A549 (cell line): ENCODE data around the gene ASPG. TPM values are rescaled to one million over a fixed set of nuclear protein-coding genes. Genes with fewer than 3 reads are reported as not detected.

Source experiments
- ATAC-seq, 2 experiments: fragments of 200-7000 bp in 1 of 2; fragments of >200 bp in 1 of 2; cut with Nextera tagmentation in 1 of 2; cut with Tn5 transposase in 1 of 2; 3 replicates each; pipeline versions ENCODE4 v1.8.0 to v1.9.1; 2018 to 2020; ENCODE audit warnings: mild to moderate bottlenecking in 1 of 2, moderate library complexity in 1 of 2
- CTCF ChIA-PET: fragments of 300-600 bp; sonication (Branson Sonifier 250); formaldehyde crosslinking; extraction: SDS; loops from one replicate; lab custom pipeline; 2021; ENCODE audit warnings: antibody characterized with exemption, inconsistent platforms; lab: Yijun Ruan, JAX
- POLR2A ChIA-PET: fragments of 350-600 bp; formaldehyde crosslinking; extraction: SDS; loops from one replicate; lab custom pipeline; 2021; ENCODE audit warnings: antibody characterized with exemption, inconsistent platforms; lab: Yijun Ruan, JAX
- DNase-seq, 2 experiments: peaks; one replicate each; pipeline versions ENCODE4 v3.0.0 to v3.0.0-alpha.2; 2011 to 2016; ENCODE audit warnings: low read depth in 1 of 2, low spot score in 1 of 2
- FAIRE-seq: peaks from 2 replicates; lab custom pipeline; 2011; peaks lifted over from hg19 to GRCh38; lab: Jason Lieb, UNC
- H3K27ac ChIP-seq, 2 experiments: fragments of >200 bp; sonication (Bioruptor Twin); formaldehyde crosslinking; 3 replicates each; pipeline ENCODE4 v1.5.1; 2016 to 2017
- H3K4me1 ChIP-seq: fragments of >200 bp; sonication (Bioruptor Twin); formaldehyde crosslinking; 3 replicates; pipeline ENCODE4 v1.6.1; 2016
- H3K4me2 ChIP-seq: fragments of >200 bp; sonication (Bioruptor Twin); formaldehyde crosslinking; 3 replicates; pipeline ENCODE4 v1.6.1; 2016
- H3K4me3 ChIP-seq: fragments of >200 bp; sonication (Bioruptor Twin); formaldehyde crosslinking; 3 replicates; pipeline ENCODE4 v1.5.1; 2016
- H3K9me3 ChIP-seq: fragments of >200 bp; sonication (Bioruptor Twin); formaldehyde crosslinking; 3 replicates; pipeline ENCODE4 v1.6.1; 2016
- BHLHE40 ChIP-seq: IDR thresholded peaks from 2 replicates; pipeline ENCODE4 v1.6.1; 2012; ENCODE audit warnings: low read depth, low read length, inconsistent platforms
- CEBPB ChIP-seq, 2 experiments: fragments of >200 bp in 1 of 2; sonication (Bioruptor Twin) in 1 of 2; formaldehyde crosslinking in 1 of 2; IDR thresholded peaks; 2 replicates each; pipeline ENCODE4 v1.6.1; 2012 to 2016
- CHD4 ChIP-seq: fragments of 200-600 bp; sonication (generic); IDR thresholded peaks from 2 replicates; pipeline ENCODE4 v1.6.1; 2016; ENCODE audit warnings: antibody characterized with exemption, mild to moderate bottlenecking, borderline replicate concordance
- EHF ChIP-seq: fragments of 250-450 bp; sonication (Bioruptor Pico); IDR thresholded peaks from 2 replicates; pipeline ENCODE4 v1.5.0; 2020; ENCODE audit warnings: mild to moderate bottlenecking
- FOSL2 ChIP-seq, 2 experiments: fragments of 450-650 bp in 1 of 2; fragments of >200 bp in 1 of 2; sonication (Bioruptor Twin) in 1 of 2; formaldehyde crosslinking; IDR thresholded peaks; 2 replicates each; pipeline versions ENCODE4 v1.5.0 to v1.6.1; 2016 to 2020; ENCODE audit warnings: mild to moderate bottlenecking in 1 of 2, moderate library complexity in 1 of 2
- FOXS1 ChIP-seq: fragments of 250-450 bp; sonication (Bioruptor Pico); IDR thresholded peaks from 2 replicates; pipeline ENCODE4 v1.5.0; 2020; ENCODE audit warnings: mild to moderate bottlenecking, moderate library complexity
- HDAC2 ChIP-seq: fragments of 200-600 bp; sonication (generic); IDR thresholded peaks from 2 replicates; pipeline ENCODE4 v1.6.1; 2016
- PHF8 ChIP-seq: fragments of 200-600 bp; sonication (generic); IDR thresholded peaks from 2 replicates; pipeline ENCODE4 v1.6.1; 2016; ENCODE audit warnings: low read depth, mild to moderate bottlenecking, antibody characterized with exemption, moderate library complexity, borderline replicate concordance
- POLR2A ChIP-seq: IDR thresholded peaks from 2 replicates; pipeline ENCODE4 v1.6.1; 2012; ENCODE audit warnings: mild to moderate bottlenecking, low read length
- RNF2 ChIP-seq: fragments of 200-600 bp; sonication (generic); IDR thresholded peaks from 2 replicates; pipeline ENCODE4 v1.6.1; 2016; ENCODE audit warnings: low read depth, mild to moderate bottlenecking, antibody characterized with exemption, moderate library complexity, borderline replicate concordance
- ZC3H11A ChIP-seq: fragments of 450-650 bp; IDR thresholded peaks from 2 replicates; pipeline ENCODE4 v1.6.1; 2014; ENCODE audit warnings: antibody characterized with exemption, mild to moderate bottlenecking
- ZFP36 ChIP-seq: fragments of 450-650 bp; IDR thresholded peaks from 2 replicates; pipeline ENCODE4 v1.6.1; 2014; ENCODE audit warnings: borderline replicate concordance; ENCODE audit not compliant: partially characterized antibody
- WGBS: methylation state at CpG from one replicate; pipeline ENCODE4 v1.1.6; 2017; ENCODE audit errors: missing lambda C conversion rate; 5-methylcytosine and 5-hydroxymethylcytosine counted together
- polyA plus RNA-seq, 4 experiments: library from polyadenylated mRNA; depleted of rRNA in 3 of 4; stranded (reverse); fragments of >200 nt; fragmentation: RNase III in 1 of 4; extraction: RNeasy Plus Mini Kit Qiagen cat#74134 plus additional on column Dnase treatment in 1 of 4; gene quantifications; 2 replicates in 3 of 4; 3 replicates in 1 of 4; pipeline ENCODE4 v1.2.3, GENCODE V29; 2011 to 2017
- TF ChIP-seq, protein P1 (sequence below): IDR thresholded peaks from 2 replicates; pipeline ENCODE4 v1.6.1; 2012
- TF ChIP-seq, protein P2 (sequence below): fragments of >200 bp; sonication (Bioruptor Twin); formaldehyde crosslinking; IDR thresholded peaks from 2 replicates; pipeline ENCODE4 v1.6.1; 2016
- TF ChIP-seq, protein P3 (sequence below): fragments of 450-650 bp; IDR thresholded peaks from 2 replicates; pipeline ENCODE4 v1.6.1; 2014; ENCODE audit warnings: antibody characterized with exemption
- TF ChIP-seq, protein P4 (sequence below): fragments of 250-450 bp; sonication (Bioruptor Pico); IDR thresholded peaks from 2 replicates; pipeline ENCODE4 v1.5.0; 2021; ENCODE audit warnings: mild to moderate bottlenecking, moderate library complexity, borderline replicate concordance
- TF ChIP-seq, protein P5 (sequence below): fragments of 200-600 bp; sonication (generic); IDR thresholded peaks from 2 replicates; pipeline ENCODE4 v1.6.1; 2016; ENCODE audit warnings: antibody characterized with exemption, mild to moderate bottlenecking, moderate library complexity
- TF ChIP-seq, protein P6 (sequence below): fragments of 250-450 bp; sonication (Bioruptor Pico); IDR thresholded peaks from 2 replicates; pipeline ENCODE4 v1.5.0; 2020; ENCODE audit warnings: low read depth, mild to moderate bottlenecking, moderate library complexity

Gene ASPG
- polyA plus RNA-seq, 2 of the 4 experiments (the other 2 are of a cell fraction), result not detected

DNA sequence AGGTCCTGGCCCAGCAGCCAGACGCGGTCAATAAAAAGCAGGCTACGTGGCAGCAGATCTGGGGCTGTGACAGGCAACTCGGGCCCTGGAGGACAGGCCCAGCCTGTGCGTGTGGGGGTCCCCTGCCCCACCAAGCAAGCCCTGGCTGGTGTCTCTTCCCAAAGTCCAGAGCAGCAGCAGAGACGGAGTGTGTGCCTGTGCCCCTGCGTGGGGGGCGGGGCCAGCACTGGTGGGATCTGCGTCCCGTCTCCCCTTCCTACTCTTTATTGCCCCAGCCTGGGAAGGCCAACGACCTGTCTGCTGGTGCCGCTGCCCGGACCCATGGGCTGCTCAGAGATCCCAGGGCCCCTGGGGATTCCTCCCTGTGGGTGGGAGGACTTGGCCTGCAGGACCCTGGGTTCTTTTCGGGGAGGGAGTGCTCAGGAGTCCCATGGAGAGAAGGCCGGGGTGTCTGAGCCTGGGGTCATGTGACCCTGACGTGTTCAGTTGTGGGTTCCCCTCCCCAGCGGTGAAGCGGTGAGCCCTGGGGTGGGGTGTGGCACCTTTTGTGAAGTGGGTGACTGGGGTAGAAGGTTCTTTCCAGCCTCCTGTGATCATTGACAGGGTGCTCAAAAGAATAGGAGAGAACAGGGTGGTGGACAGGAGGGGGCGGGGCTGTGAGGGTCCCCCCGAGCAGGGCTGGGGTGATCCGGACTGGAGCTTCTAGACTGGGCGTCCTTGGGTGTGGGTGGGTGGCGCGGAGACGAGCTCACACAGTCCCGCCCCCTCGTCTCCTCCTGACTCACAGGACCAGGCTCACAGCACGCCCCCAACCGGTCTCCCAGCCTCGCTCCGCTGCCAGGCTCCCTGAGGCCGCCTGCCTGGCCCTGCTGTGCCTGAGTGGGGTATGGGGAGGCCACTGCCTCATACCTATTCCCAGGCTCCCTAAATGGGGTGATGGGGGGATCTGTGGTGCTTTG is 22.4 kb downstream of the ASPG start:
- ChIA-PET CTCF (interaction anchor here (0.8 to 1.5 kb wide), 3 partner anchors 12 to 457 kb away, joined by 3 read pairs; no protein-coding TSS in a partner anchor), POLR2A (no interaction called here)
- H3K4me2 ChIP-seq, result no peak overlapping the region
- H3K9me3 ChIP-seq, result no peaks in the 10 kb centered on the region
- DNase-seq, result no peak
- FAIRE-seq, result no peak
- ATAC-seq, result peak in 1 of 2 experiments; percentile 28; a peak in 3 of 6 replicates
- TF ChIP-seq ZFP36 (no peak), FOXS1 (CRISPR knock-in tag) (no peak), FOSL2 (IDR thresholded peaks at IDR 0.05) (no peak), FOSL2 (CRISPR knock-in tag; IDR thresholded peaks at IDR 0.05) (no peak)
- H3K4me3 ChIP-seq, result no peak overlapping the region
- no peaks in the 10 kb centered on the region for H3K4me1 ChIP-seq
- 64% methylated on average over 30 of the region's 32 CpGs for WGBS
- H3K27ac ChIP-seq, result no peak overlapping the region

DNA sequence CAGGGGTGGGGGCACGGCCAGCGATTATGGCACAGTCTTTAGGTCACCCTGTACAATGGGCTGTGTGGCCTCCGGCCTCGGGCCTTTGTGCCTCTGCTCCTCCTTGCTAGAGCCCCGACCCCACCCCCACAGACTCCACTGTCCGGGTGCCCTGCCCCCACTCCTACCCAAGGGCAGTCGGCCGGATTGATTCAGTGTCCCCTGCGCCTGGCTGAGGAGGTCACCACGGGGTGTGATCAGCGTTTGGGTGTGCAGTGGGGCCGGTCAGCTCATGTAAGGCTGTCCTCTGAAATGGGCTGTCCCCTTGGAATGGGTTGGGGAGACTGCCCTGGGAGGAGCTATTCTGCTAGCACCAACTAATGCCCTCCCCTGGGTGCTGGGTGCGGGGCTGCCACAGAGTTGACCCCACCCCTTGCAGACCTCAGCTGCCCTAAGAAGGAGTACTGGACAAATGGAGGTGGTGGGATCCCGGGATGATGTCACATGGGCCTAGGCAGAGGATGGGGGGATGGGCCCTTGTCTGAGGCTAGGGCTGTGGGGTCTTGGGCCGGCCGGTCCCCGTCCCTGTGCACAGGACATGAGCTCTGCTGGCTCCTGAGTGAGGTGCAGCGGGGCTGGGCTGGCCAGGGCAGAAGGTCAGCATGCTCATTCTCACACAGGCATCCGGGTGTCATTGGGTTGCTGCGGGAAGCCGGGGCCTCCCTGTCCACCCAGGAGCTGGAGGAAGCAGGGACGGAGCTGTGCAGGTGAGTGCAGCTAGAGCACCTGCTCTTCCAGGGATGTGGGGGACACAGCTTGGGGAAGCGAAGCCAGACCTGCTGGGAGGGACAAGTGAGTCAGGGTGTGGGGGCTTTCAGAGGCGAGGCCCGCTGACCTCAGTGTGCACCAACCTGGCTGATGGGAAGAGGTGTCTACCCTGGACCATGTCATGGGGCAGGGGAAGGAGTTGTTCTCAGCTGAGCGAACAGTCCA is 23.4 kb downstream of the ASPG start:
- DNase-seq (no peak), FAIRE-seq (no peak), ATAC-seq (no peak)
- Histone ChIP-seq H3K4me2 (no peak overlapping the region), H3K4me1 (no peaks in the 10 kb centered on the region), H3K9me3 (no peaks in the 10 kb centered on the region), H3K27ac (no peak overlapping the region), H3K4me3 (no peak overlapping the region)
- ChIA-PET CTCF (interaction anchor here (0.6 to 1.5 kb wide), 7 partner anchors 13 to 456 kb away, joined by 3 to 8 read pairs (median 3); no protein-coding TSS in a partner anchor), POLR2A (no interaction called here)
- no peak for TF ChIP-seq ZFP36
- TF ChIP-seq CEBPB (IDR thresholded peaks at IDR 0.05), result no peak
- TF ChIP-seq BHLHE40, result no peak
- no peak for TF ChIP-seq PHF8
- TF ChIP-seq, protein P1, sequence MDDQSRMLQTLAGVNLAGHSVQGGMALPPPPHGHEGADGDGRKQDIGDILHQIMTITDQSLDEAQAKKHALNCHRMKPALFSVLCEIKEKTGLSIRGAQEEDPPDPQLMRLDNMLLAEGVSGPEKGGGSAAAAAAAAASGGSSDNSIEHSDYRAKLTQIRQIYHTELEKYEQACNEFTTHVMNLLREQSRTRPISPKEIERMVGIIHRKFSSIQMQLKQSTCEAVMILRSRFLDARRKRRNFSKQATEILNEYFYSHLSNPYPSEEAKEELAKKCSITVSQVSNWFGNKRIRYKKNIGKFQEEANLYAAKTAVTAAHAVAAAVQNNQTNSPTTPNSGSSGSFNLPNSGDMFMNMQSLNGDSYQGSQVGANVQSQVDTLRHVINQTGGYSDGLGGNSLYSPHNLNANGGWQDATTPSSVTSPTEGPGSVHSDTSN, result no peak
- TF ChIP-seq, protein P2, sequence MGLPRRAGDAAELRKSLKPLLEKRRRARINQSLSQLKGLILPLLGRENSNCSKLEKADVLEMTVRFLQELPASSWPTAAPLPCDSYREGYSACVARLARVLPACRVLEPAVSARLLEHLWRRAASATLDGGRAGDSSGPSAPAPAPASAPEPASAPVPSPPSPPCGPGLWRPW, result no peak
- no peak for TF ChIP-seq POLR2A
- no peak for TF ChIP-seq CHD4
- no peak for TF ChIP-seq EHF
- TF ChIP-seq HDAC2, result no peak
- no peak for TF ChIP-seq RNF2
- TF ChIP-seq, protein P3, sequence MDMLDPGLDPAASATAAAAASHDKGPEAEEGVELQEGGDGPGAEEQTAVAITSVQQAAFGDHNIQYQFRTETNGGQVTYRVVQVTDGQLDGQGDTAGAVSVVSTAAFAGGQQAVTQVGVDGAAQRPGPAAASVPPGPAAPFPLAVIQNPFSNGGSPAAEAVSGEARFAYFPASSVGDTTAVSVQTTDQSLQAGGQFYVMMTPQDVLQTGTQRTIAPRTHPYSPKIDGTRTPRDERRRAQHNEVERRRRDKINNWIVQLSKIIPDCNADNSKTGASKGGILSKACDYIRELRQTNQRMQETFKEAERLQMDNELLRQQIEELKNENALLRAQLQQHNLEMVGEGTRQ, result no peak
- TF ChIP-seq, protein P4, sequence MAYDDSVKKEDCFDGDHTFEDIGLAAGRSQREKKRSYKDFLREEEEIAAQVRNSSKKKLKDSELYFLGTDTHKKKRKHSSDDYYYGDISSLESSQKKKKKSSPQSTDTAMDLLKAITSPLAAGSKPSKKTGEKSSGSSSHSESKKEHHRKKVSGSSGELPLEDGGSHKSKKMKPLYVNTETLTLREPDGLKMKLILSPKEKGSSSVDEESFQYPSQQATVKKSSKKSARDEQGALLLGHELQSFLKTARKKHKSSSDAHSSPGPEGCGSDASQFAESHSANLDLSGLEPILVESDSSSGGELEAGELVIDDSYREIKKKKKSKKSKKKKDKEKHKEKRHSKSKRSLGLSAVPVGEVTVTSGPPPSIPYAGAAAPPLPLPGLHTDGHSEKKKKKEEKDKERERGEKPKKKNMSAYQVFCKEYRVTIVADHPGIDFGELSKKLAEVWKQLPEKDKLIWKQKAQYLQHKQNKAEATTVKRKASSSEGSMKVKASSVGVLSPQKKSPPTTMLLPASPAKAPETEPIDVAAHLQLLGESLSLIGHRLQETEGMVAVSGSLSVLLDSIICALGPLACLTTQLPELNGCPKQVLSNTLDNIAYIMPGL (CRISPR knock-in tag), result no peak
- TF ChIP-seq, protein P5, sequence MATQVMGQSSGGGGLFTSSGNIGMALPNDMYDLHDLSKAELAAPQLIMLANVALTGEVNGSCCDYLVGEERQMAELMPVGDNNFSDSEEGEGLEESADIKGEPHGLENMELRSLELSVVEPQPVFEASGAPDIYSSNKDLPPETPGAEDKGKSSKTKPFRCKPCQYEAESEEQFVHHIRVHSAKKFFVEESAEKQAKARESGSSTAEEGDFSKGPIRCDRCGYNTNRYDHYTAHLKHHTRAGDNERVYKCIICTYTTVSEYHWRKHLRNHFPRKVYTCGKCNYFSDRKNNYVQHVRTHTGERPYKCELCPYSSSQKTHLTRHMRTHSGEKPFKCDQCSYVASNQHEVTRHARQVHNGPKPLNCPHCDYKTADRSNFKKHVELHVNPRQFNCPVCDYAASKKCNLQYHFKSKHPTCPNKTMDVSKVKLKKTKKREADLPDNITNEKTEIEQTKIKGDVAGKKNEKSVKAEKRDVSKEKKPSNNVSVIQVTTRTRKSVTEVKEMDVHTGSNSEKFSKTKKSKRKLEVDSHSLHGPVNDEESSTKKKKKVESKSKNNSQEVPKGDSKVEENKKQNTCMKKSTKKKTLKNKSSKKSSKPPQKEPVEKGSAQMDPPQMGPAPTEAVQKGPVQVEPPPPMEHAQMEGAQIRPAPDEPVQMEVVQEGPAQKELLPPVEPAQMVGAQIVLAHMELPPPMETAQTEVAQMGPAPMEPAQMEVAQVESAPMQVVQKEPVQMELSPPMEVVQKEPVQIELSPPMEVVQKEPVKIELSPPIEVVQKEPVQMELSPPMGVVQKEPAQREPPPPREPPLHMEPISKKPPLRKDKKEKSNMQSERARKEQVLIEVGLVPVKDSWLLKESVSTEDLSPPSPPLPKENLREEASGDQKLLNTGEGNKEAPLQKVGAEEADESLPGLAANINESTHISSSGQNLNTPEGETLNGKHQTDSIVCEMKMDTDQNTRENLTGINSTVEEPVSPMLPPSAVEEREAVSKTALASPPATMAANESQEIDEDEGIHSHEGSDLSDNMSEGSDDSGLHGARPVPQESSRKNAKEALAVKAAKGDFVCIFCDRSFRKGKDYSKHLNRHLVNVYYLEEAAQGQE, result no peak
- no peak for TF ChIP-seq ZC3H11A
- TF ChIP-seq, protein P6, sequence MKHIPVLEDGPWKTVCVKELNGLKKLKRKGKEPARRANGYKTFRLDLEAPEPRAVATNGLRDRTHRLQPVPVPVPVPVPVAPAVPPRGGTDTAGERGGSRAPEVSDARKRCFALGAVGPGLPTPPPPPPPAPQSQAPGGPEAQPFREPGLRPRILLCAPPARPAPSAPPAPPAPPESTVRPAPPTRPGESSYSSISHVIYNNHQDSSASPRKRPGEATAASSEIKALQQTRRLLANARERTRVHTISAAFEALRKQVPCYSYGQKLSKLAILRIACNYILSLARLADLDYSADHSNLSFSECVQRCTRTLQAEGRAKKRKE (CRISPR knock-in tag), result no peak
- whole genome bisulfite sequencing, result 71% methylated on average over 14 of the region's 26 CpGs
